ENCODE data around the gene FSTL4. TPM values are rescaled to one million over a fixed set of nuclear protein-coding genes. Genes with fewer than 3 reads are reported as not detected.

Gene FSTL4
- total RNA-seq, 2 experiments from 2014 or later: not detected

- CTCF ChIA-PET (ENCODE audit: unreplicated experiment): no interaction called here
- no TSS peak for BruUV-seq (replicated peaks)
Measured at GRCh38 chr5:133229931-133230664, 382.2 kb downstream of the FSTL4 start.

DNA sequence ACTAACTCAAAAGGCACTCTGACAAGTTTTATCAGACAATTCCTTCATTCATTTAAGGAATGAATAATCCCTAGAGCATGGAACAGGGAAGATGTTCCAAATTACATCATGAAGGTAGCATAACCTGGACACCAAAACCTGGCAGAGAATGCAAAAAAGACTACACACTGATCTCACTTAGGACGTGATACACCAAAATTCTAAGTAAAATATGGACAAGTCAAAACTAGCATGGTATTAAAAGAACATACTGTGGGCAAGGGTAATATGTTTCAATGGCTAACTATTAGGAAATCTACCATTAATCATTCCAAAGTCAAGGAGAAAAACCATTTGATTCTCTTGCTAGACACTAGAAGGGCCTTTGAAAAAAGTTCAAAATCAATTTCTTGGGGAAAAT, 384.0 kb downstream of the FSTL4 start:
- no peaks in the 10 kb centered on the region for H3K36me3 ChIP-seq (ENCODE audit: insufficient read depth, low read length)
- intact Hi-C loops (cut with micrococcal nuclease; ENCODE audit: unreplicated experiment): no loop called here
- H3K9me3 ChIP-seq (ENCODE audit: low read length): no peaks in the 10 kb centered on the region
- H3K4me3 ChIP-seq (ENCODE audit: low read depth, low read length, poor library complexity, severe bottlenecking): no peak overlapping the region
- no peaks in the 10 kb centered on the region for H4K20me1 ChIP-seq (ENCODE audit: insufficient read depth, low read length)
- ChIA-PET CTCF (ENCODE audit: unreplicated experiment) (no interaction called here), POLR2A (no interaction called here)
- no peaks in the 10 kb centered on the region for H3K9me2 ChIP-seq (ENCODE audit: insufficient read depth, low read length)
- DNase-seq (ENCODE audit: low spot score): no peak
- H3K4me1 ChIP-seq (ENCODE audit: insufficient read depth, low read length, poor library complexity, severe bottlenecking): no peaks in the 10 kb centered on the region
- no peak overlapping the region for H3K27ac ChIP-seq (ENCODE audit: low read depth, low read length, poor library complexity, severe bottlenecking)
- no peak overlapping the region for H3K4me2 ChIP-seq (ENCODE audit: low read length)
- H3K79me2 ChIP-seq (ENCODE audit: insufficient read depth, low read depth, low read length): no peaks in the 10 kb centered on the region
- no peak for TF ChIP-seq EZH2phosphoT487 (IDR thresholded peaks at IDR 0.05; ENCODE audit: borderline replicate concordance, low read depth, low read length)
- TF ChIP-seq, protein P1, sequence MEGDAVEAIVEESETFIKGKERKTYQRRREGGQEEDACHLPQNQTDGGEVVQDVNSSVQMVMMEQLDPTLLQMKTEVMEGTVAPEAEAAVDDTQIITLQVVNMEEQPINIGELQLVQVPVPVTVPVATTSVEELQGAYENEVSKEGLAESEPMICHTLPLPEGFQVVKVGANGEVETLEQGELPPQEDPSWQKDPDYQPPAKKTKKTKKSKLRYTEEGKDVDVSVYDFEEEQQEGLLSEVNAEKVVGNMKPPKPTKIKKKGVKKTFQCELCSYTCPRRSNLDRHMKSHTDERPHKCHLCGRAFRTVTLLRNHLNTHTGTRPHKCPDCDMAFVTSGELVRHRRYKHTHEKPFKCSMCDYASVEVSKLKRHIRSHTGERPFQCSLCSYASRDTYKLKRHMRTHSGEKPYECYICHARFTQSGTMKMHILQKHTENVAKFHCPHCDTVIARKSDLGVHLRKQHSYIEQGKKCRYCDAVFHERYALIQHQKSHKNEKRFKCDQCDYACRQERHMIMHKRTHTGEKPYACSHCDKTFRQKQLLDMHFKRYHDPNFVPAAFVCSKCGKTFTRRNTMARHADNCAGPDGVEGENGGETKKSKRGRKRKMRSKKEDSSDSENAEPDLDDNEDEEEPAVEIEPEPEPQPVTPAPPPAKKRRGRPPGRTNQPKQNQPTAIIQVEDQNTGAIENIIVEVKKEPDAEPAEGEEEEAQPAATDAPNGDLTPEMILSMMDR (conservative IDR thresholded peaks at IDR 0.05; ENCODE audit: low read length): no peak
- no TSS peak for BruUV-seq (replicated peaks)
- no peak overlapping the region for H2AFZ ChIP-seq (ENCODE audit: low read length)

More at GRCh38 chr5:133229931-133230664, 382.2 kb downstream of the FSTL4 start:
- intact Hi-C loops (cut with micrococcal nuclease; ENCODE audit: unreplicated experiment): no loop called here
- Histone ChIP-seq H3K4me1 (ENCODE audit: insufficient read depth, low read length, poor library complexity, severe bottlenecking) (no peaks in the 10 kb centered on the region), H3K9me2 (ENCODE audit: insufficient read depth, low read length) (no peaks in the 10 kb centered on the region), H3K4me2 (ENCODE audit: low read length) (no peak overlapping the region), H3K9me3 (ENCODE audit: low read length) (no peaks in the 10 kb centered on the region), H3K36me3 (ENCODE audit: insufficient read depth, low read length) (no peaks in the 10 kb centered on the region), H2AFZ (ENCODE audit: low read length) (no peak overlapping the region), H3K79me2 (ENCODE audit: insufficient read depth, low read depth, low read length) (no peaks in the 10 kb centered on the region), H3K4me3 (ENCODE audit: low read depth, low read length, poor library complexity, severe bottlenecking) (no peak overlapping the region), H3K27ac (ENCODE audit: low read depth, low read length, poor library complexity, severe bottlenecking) (no peak overlapping the region), H4K20me1 (ENCODE audit: insufficient read depth, low read length) (no peaks in the 10 kb centered on the region)
- POLR2A ChIA-PET: no interaction called here
- no peak for DNase-seq (ENCODE audit: low spot score)
- TF ChIP-seq, protein P1 (conservative IDR thresholded peaks at IDR 0.05; ENCODE audit: low read length): no peak
- TF ChIP-seq EZH2phosphoT487 (IDR thresholded peaks at IDR 0.05; ENCODE audit: borderline replicate concordance, low read depth, low read length): no peak

GRCh38 chr5:133227897-133228296, 384.4 kb downstream of the FSTL4 start:
- Histone ChIP-seq H3K4me1 (ENCODE audit: insufficient read depth, low read length, poor library complexity, severe bottlenecking) (no peaks in the 10 kb centered on the region), H4K20me1 (ENCODE audit: insufficient read depth, low read length) (no peaks in the 10 kb centered on the region), H2AFZ (ENCODE audit: low read length) (no peak overlapping the region), H3K27ac (ENCODE audit: low read depth, low read length, poor library complexity, severe bottlenecking) (no peak overlapping the region), H3K9me2 (ENCODE audit: insufficient read depth, low read length) (no peaks in the 10 kb centered on the region), H3K4me2 (ENCODE audit: low read length) (no peak overlapping the region), H3K4me3 (ENCODE audit: low read depth, low read length, poor library complexity, severe bottlenecking) (no peak overlapping the region), H3K9me3 (ENCODE audit: low read length) (no peaks in the 10 kb centered on the region), H3K36me3 (ENCODE audit: insufficient read depth, low read length) (no peaks in the 10 kb centered on the region), H3K79me2 (ENCODE audit: insufficient read depth, low read depth, low read length) (no peaks in the 10 kb centered on the region)
- no TSS peak for BruUV-seq (replicated peaks)
- intact Hi-C loops (cut with micrococcal nuclease; ENCODE audit: unreplicated experiment): no loop called here
- TF ChIP-seq, protein P1 (conservative IDR thresholded peaks at IDR 0.05; ENCODE audit: low read length): no peak
- no peak for TF ChIP-seq EZH2phosphoT487 (IDR thresholded peaks at IDR 0.05; ENCODE audit: borderline replicate concordance, low read depth, low read length)
- ChIA-PET CTCF (ENCODE audit: unreplicated experiment) (no interaction called here), POLR2A (no interaction called here)
- DNase-seq (ENCODE audit: low spot score): no peak
